ENCODE results near the gene TXNRD2.

Gene TXNRD2

DNA sequence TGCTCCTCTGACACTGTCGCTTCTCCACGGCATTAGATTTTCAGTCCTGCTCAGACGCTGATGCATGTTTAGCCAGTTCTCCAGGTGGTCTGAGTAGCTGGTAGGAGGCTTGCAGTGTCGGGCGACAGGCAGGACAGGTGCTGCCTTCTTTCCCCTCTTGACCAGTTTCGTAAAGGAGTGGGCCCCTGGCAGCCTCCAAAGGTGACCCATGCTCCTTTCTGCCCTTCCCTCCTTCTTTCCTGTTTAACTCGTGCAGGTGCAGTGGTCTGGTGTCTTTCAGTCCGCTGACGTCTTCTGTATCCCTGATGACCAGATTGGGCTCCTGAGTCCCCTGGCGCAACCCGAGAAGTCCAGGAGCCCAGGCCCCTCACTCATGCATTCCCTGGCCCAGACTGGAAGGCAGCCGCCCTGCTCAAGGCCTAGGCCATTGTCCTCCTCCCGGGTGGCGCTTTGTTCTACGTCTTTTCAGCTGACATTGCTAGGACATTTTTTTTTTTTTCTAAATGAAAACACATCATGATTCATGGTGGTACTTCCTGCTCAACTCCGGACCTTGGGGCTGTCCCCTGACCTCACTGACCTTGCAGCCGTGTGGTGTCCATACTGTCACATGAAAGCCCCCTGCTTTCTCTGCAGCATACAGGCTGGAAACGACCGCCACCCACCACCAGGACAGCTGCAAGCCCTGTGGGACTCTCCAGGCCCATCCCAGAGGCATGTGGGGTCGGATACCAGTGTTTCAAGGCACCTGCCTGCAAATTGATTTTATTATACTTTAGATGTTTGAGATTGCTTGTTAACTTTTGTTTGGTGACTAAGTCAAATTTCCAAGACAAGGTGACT lies 25.5 kb upstream of the TXNRD2 start:
- H3K4me1 ChIP-seq (ENCODE audit: insufficient read depth, poor library complexity, severe bottlenecking) = peaks cover 14% of the 10 kb centered on the region
- TF ChIP-seq, protein P1, sequence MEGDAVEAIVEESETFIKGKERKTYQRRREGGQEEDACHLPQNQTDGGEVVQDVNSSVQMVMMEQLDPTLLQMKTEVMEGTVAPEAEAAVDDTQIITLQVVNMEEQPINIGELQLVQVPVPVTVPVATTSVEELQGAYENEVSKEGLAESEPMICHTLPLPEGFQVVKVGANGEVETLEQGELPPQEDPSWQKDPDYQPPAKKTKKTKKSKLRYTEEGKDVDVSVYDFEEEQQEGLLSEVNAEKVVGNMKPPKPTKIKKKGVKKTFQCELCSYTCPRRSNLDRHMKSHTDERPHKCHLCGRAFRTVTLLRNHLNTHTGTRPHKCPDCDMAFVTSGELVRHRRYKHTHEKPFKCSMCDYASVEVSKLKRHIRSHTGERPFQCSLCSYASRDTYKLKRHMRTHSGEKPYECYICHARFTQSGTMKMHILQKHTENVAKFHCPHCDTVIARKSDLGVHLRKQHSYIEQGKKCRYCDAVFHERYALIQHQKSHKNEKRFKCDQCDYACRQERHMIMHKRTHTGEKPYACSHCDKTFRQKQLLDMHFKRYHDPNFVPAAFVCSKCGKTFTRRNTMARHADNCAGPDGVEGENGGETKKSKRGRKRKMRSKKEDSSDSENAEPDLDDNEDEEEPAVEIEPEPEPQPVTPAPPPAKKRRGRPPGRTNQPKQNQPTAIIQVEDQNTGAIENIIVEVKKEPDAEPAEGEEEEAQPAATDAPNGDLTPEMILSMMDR (IDR thresholded peaks at IDR 0.05; ENCODE audit: poor library complexity, severe bottlenecking) = no peak
- no peak overlapping the region for H3K4me3 ChIP-seq (ENCODE audit: severe bottlenecking)
- ATAC-seq (ENCODE audit: low read depth) (no peak), DNase-seq (ENCODE audit: low spot score) (no peak)
- H3K9me3 ChIP-seq (ENCODE audit: severe bottlenecking) = no peaks in the 10 kb centered on the region
- peaks cover 21% of the 10 kb centered on the region for H3K36me3 ChIP-seq (ENCODE audit: low read depth)
- H3K27me3 ChIP-seq (ENCODE audit: insufficient read depth, poor library complexity, severe bottlenecking) = no peaks in the 10 kb centered on the region
- no peak overlapping the region for H3K27ac ChIP-seq (ENCODE audit: poor library complexity, severe bottlenecking)

DNA sequence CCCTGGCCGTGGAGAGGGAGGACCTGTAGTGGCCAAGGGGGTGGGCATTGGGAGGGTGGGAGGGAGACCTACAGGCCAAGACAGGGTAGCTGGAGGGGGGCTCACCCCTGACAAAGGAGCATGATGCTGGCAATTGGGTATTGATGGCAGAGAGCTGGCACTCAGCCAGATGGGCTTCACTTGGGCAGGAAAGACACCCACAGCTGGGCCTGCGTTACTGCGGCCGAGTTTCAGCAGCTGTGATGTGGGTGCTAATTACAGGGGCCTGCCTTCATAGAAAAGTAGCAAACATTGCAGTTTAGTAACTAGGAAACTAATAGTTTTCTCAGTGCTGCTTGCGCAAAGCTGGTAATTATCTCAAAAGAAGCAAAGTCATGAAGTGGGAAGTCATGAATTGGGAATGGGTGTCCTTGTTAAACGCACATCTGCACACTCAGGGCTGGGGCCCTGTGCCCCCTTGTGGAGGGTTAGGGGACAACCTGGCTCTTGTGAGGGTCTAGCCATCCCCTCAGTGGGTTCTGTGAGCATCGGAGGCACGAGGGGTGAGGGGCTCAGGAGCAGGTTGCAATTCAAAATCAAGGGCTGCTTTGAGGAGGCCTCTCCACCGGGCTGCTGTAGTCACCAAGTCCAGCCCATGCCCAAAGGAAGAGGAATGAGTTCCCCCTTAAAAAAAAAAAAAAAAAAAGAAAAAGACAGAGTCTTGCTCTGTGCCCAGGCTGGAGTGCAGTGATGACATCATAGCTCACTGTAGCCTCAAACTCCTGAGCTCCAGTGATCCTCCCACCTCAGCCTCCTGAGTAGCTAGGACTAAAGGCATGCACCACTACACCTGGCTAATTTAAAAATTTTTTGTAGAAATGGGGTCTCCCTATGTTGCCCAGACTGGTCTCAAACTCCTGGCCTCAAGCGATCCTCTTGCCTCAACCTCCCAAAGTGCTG lies 24.4 kb upstream of the TXNRD2 start:
- peaks cover 16% of the 10 kb centered on the region for H3K4me1 ChIP-seq (ENCODE audit: insufficient read depth, poor library complexity, severe bottlenecking)
- no peaks in the 10 kb centered on the region for H3K27me3 ChIP-seq (ENCODE audit: insufficient read depth, poor library complexity, severe bottlenecking)
- no peak for DNase-seq (ENCODE audit: low spot score)
- H3K9me3 ChIP-seq (ENCODE audit: severe bottlenecking) = no peaks in the 10 kb centered on the region
- peaks cover 21% of the 10 kb centered on the region for H3K36me3 ChIP-seq (ENCODE audit: low read depth)
- H3K27ac ChIP-seq (ENCODE audit: poor library complexity, severe bottlenecking) = no peak overlapping the region
- TF ChIP-seq, protein P1 (IDR thresholded peaks at IDR 0.05; ENCODE audit: poor library complexity, severe bottlenecking) = peak; percentile 13
- ATAC-seq (ENCODE audit: low read depth) = no peak
- no peak overlapping the region for H3K4me3 ChIP-seq (ENCODE audit: severe bottlenecking)

DNA sequence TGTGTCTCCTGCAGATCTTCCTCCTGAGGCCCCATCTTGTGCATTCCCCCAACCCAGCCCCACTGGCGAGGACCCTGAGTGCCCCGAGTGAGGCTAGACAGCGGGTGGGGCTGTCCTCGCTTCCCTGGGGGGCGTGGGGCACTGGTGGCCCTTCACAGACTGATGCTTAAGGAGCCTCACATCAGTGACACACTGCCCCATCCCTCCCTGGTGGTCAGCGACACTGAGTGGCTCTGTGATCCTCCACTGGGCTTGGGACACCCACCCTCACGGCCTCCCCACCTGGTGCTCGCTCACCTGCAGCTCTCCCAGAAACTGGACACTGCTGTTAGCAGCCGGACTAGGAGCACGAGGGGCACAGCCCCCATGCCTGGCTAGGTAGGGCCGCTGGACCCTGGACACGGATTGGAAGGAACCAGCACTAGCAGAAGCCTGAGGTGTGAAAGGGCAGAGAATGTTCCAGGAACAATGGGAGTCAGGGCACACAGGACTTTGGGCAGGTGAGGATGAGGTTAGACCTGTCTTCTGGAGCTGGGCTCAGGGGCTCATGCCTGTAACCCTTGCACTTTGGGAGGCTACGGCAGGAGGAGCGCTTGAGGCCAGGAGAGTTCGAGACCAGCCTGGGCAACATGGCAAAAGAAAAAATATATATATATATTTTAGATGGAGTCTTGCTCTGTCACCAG lies 23.2 kb upstream of the TXNRD2 start:
- TF ChIP-seq, protein P1 (IDR thresholded peaks at IDR 0.05; ENCODE audit: poor library complexity, severe bottlenecking) = no peak
- no peaks in the 10 kb centered on the region for H3K9me3 ChIP-seq (ENCODE audit: severe bottlenecking)
- H3K27ac ChIP-seq (ENCODE audit: poor library complexity, severe bottlenecking) = no peak overlapping the region
- ATAC-seq (ENCODE audit: low read depth) (no peak), DNase-seq (ENCODE audit: low spot score) (no peak)
- H3K27me3 ChIP-seq (ENCODE audit: insufficient read depth, poor library complexity, severe bottlenecking) = no peaks in the 10 kb centered on the region
- peaks cover 16% of the 10 kb centered on the region for H3K4me1 ChIP-seq (ENCODE audit: insufficient read depth, poor library complexity, severe bottlenecking)
- H3K36me3 ChIP-seq (ENCODE audit: low read depth) = peaks cover 21% of the 10 kb centered on the region
- H3K4me3 ChIP-seq (ENCODE audit: severe bottlenecking) = no peak overlapping the region

DNA sequence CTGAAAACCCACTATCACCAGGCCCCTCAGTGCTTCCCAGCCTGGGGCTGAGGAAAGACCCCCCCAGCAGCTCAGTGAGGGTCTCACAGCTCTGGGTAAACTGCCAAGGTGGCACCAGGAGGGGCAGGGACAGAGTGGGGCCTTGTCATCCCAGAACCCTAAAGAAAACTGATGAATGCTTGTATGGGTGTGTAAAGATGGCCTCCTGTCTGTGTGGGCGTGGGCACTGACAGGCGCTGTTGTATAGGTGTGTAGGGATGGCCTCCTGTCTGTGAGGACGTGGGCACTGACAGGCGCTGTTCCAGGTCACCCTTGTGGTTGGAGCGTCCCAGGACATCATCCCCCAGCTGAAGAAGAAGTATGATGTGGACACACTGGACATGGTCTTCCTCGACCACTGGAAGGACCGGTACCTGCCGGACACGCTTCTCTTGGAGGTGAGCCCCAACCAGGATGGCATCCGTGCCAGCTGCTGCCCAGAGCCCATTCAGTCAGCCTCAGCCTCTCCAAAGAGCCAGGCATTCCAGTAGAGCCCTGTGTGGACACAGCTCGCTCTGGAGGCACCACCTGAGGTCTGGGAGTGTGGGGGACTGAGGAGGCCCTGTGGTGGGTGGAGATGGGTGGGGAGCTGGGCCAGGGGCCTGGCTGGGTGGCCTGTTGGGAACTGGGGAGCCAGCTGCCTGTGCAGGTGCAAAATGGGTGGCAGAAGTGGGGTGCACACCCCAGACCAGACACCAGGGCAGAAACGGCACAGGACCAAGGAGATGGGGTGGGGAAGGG lies 22.4 kb upstream of the TXNRD2 start:
- Histone ChIP-seq H3K4me1 (ENCODE audit: insufficient read depth, poor library complexity, severe bottlenecking) (peaks cover 16% of the 10 kb centered on the region), H3K4me3 (ENCODE audit: severe bottlenecking) (no peak overlapping the region), H3K36me3 (ENCODE audit: low read depth) (peaks cover 21% of the 10 kb centered on the region), H3K9me3 (ENCODE audit: severe bottlenecking) (no peaks in the 10 kb centered on the region), H3K27me3 (ENCODE audit: insufficient read depth, poor library complexity, severe bottlenecking) (no peaks in the 10 kb centered on the region), H3K27ac (ENCODE audit: poor library complexity, severe bottlenecking) (peak overlapping the region; percentile 91)
- DNase-seq (ENCODE audit: low spot score) (no peak), ATAC-seq (ENCODE audit: low read depth) (no peak)
- TF ChIP-seq, protein P1 (IDR thresholded peaks at IDR 0.05; ENCODE audit: poor library complexity, severe bottlenecking) = no peak
